Neural progenitor cell (in vitro differentiated cells): Measurements from ENCODE around the gene CCDC15. TPM values are rescaled to one million over a fixed set of nuclear protein-coding genes. Genes with fewer than 3 reads are reported as not detected.
"Not testable (repeated sequence)": the region's sequence is repeated elsewhere in the genome, so short reads cannot be mapped to it uniquely, and the experiment has no call there.

Experiments
- DNase-seq: peaks from one replicate; pipeline ENCODE4 v3.0.0-alpha.2; 2016; ENCODE audit warnings: low spot score
- H2AFZ ChIP-seq: fragments of 200-600 bp; sonication (generic); replicated peaks from 2 replicates; pipeline ENCODE4 v1.6.1; 2016; ENCODE audit warnings: antibody characterized with exemption
- H3F3A ChIP-seq: fragments of 200-600 bp; sonication (generic); 2 replicates; pipeline ENCODE4 v1.6.1; 2016; ENCODE audit warnings: antibody characterized with exemption, low read depth
- H3K27ac ChIP-seq: fragments of 200-600 bp; sonication (generic); 2 replicates; pipeline ENCODE4 v1.5.1; 2016; ENCODE audit warnings: mild to moderate bottlenecking
- H3K27me3 ChIP-seq: fragments of 200-600 bp; sonication (generic); 2 replicates; pipeline ENCODE4 v1.6.1; 2016; ENCODE audit warnings: mild to moderate bottlenecking, moderate library complexity
- H3K36me3 ChIP-seq: fragments of 200-600 bp; sonication (generic); 2 replicates; pipeline ENCODE4 v1.5.1; 2016
- H3K4me1 ChIP-seq: fragments of 200-600 bp; sonication (generic); 2 replicates; pipeline ENCODE4 v1.6.1; 2016; ENCODE audit warnings: mixed run types
- H3K4me2 ChIP-seq: fragments of 200-600 bp; sonication (generic); 2 replicates; pipeline ENCODE4 v1.6.1; 2016
- H3K4me3 ChIP-seq: fragments of 200-600 bp; sonication (generic); 2 replicates; pipeline ENCODE4 v1.5.1; 2016
- H3K79me2 ChIP-seq: fragments of 200-600 bp; sonication (generic); 2 replicates; pipeline ENCODE4 v1.6.1; 2016; ENCODE audit warnings: low read depth
- H3K9ac ChIP-seq: fragments of 200-600 bp; sonication (generic); 2 replicates; pipeline ENCODE4 v1.6.1; 2016
- H3K9me3 ChIP-seq: fragments of 200-600 bp; sonication (generic); 2 replicates; pipeline ENCODE4 v1.5.1; 2016; ENCODE audit warnings: low read depth
- H4K20me1 ChIP-seq: fragments of 200-600 bp; sonication (generic); 2 replicates; pipeline ENCODE4 v1.6.1; 2016; ENCODE audit warnings: low read depth
- H3K27ac Mint-ChIP-seq: 3 replicates; pipeline ENCODE4 v1.8.0; 2021; ENCODE audit warnings: mixed read lengths
- H3K27me3 Mint-ChIP-seq: 2 replicates; pipeline ENCODE4 v1.8.0; 2022; ENCODE audit warnings: low read depth, mild to moderate bottlenecking, inconsistent platforms, moderate library complexity, mixed read lengths; ENCODE audit not compliant: insufficient read depth
- H3K36me3 Mint-ChIP-seq: 3 replicates; pipeline ENCODE4 v1.8.0; 2021; ENCODE audit warnings: mixed read lengths
- H3K4me1 Mint-ChIP-seq: 3 replicates; pipeline ENCODE4 v1.8.0; 2021; ENCODE audit warnings: mixed read lengths
- H3K4me3 Mint-ChIP-seq: 3 replicates; pipeline ENCODE4 v1.8.0; 2021; ENCODE audit warnings: mild to moderate bottlenecking, moderate library complexity, mixed read lengths
- H3K9me3 Mint-ChIP-seq: 3 replicates; pipeline ENCODE4 v1.8.0; 2020; ENCODE audit warnings: mixed read lengths
- CTCF ChIP-seq: fragments of 200-600 bp; sonication (generic); IDR thresholded peaks from 2 replicates; pipeline ENCODE4 v1.5.1; 2017; ENCODE audit warnings: antibody characterized with exemption, mild to moderate bottlenecking
- EZH2 ChIP-seq: fragments of 200-600 bp; sonication (generic); IDR thresholded peaks from 2 replicates; pipeline ENCODE4 v1.6.1; 2017; ENCODE audit warnings: antibody characterized with exemption, mild to moderate bottlenecking, moderate library complexity
- EZH2phosphoT487 ChIP-seq: fragments of 200-600 bp; sonication (generic); IDR thresholded peaks from 2 replicates; pipeline ENCODE4 v1.6.1; 2017; ENCODE audit warnings: antibody characterized with exemption
- total RNA-seq: library from RNA; depleted of rRNA; stranded (reverse); fragments of >200 nt; gene quantifications from 2 replicates; pipeline ENCODE4 v1.2.3, GENCODE V29; 2015; ENCODE audit warnings: low replicate concordance

CCDC15 gene
- total RNA-seq, 1 donor from 2014 or later, result 11.2 TPM

- H3K79me2 ChIP-seq, result no peaks in the 10 kb centered on the region
- no peak overlapping the region for H3K4me3 ChIP-seq
- Mint-ChIP-seq H3K9me3 (peaks cover 8% of the 10 kb centered on the region), H3K27ac (no peak overlapping the region), H3K36me3 (peaks cover 12% of the 10 kb centered on the region), H3K4me1 (no peaks in the 10 kb centered on the region), H3K27me3 (peaks cover 3% of the 10 kb centered on the region), H3K4me3 (no peak overlapping the region)
- H3K9ac ChIP-seq, result no peak overlapping the region
- no peaks in the 10 kb centered on the region for H3K36me3 ChIP-seq
- no peak overlapping the region for H3K27ac ChIP-seq
- H2AFZ ChIP-seq, result no peak overlapping the region
- peak; percentile 82 for TF ChIP-seq CTCF
- no peak for TF ChIP-seq EZH2phosphoT487
- no peaks in the 10 kb centered on the region for H3K27me3 ChIP-seq
- H3K9me3 ChIP-seq, result no peaks in the 10 kb centered on the region
- DNase-seq, result peak; percentile 72
- H3F3A ChIP-seq, result no peaks in the 10 kb centered on the region
- no peaks in the 10 kb centered on the region for H4K20me1 ChIP-seq
- H3K4me1 ChIP-seq, result no peaks in the 10 kb centered on the region
- no peak overlapping the region for H3K4me2 ChIP-seq
These were observed 8.1 kb downstream of the CCDC15 start for GRCh38 chr11:124961972-124962609.

GRCh38 chr11:124968197-124968596 is 14.2 kb downstream of the CCDC15 start:
- H3K79me2 ChIP-seq, H3K36me3 ChIP-seq, H3K4me3 Mint-ChIP-seq, H3K4me1 Mint-ChIP-seq, H3K9me3 ChIP-seq, H3K27me3 ChIP-seq, H3K4me2 ChIP-seq, H3K27ac Mint-ChIP-seq, H3K27ac ChIP-seq, H3F3A ChIP-seq, H3K4me1 ChIP-seq, DNase-seq, H3K9ac ChIP-seq, H2AFZ ChIP-seq, H3K4me3 ChIP-seq, H3K9me3 Mint-ChIP-seq, H3K27me3 Mint-ChIP-seq, H4K20me1 ChIP-seq: not testable (repeated sequence)
- peaks cover 18% of the 10 kb centered on the region for H3K36me3 Mint-ChIP-seq

GRCh38 chr11:124970925-124971324 is 16.9 kb downstream of the CCDC15 start:
- Histone ChIP-seq H3F3A (peaks cover 6% of the 10 kb centered on the region), H3K36me3 (no peaks in the 10 kb centered on the region), H3K27me3 (no peaks in the 10 kb centered on the region), H2AFZ (no peak overlapping the region), H3K9ac (no peak overlapping the region), H3K4me1 (peaks cover 4% of the 10 kb centered on the region), H3K79me2 (no peaks in the 10 kb centered on the region), H3K4me3 (no peak overlapping the region), H3K27ac (no peak overlapping the region), H3K4me2 (no peak overlapping the region), H4K20me1 (no peaks in the 10 kb centered on the region), H3K9me3 (no peaks in the 10 kb centered on the region)
- H3K4me1 Mint-ChIP-seq, result no peaks in the 10 kb centered on the region
- H3K4me3 Mint-ChIP-seq, result no peak overlapping the region
- H3K27ac Mint-ChIP-seq, result no peak overlapping the region
- no peaks in the 10 kb centered on the region for H3K27me3 Mint-ChIP-seq
- H3K9me3 Mint-ChIP-seq, result no peaks in the 10 kb centered on the region
- TF ChIP-seq EZH2, result no peak
- peak; percentile 43 for TF ChIP-seq CTCF
- TF ChIP-seq EZH2phosphoT487, result no peak
- H3K36me3 Mint-ChIP-seq, result peaks cover 10% of the 10 kb centered on the region
- peak; percentile 48 for DNase-seq

GRCh38 chr11:124971810-124972209 is 17.8 kb downstream of the CCDC15 start:
- Histone ChIP-seq H3K36me3 (no peaks in the 10 kb centered on the region), H3K79me2 (no peaks in the 10 kb centered on the region), H3K4me2 (no peak overlapping the region), H3K4me1 (peaks cover 4% of the 10 kb centered on the region), H4K20me1 (no peaks in the 10 kb centered on the region), H3K9me3 (no peaks in the 10 kb centered on the region), H2AFZ (no peak overlapping the region), H3F3A (peaks cover 6% of the 10 kb centered on the region), H3K27ac (no peak overlapping the region), H3K9ac (no peak overlapping the region), H3K27me3 (no peaks in the 10 kb centered on the region), H3K4me3 (no peak overlapping the region)
- Mint-ChIP-seq H3K27ac (no peak overlapping the region), H3K4me1 (no peaks in the 10 kb centered on the region), H3K4me3 (no peak overlapping the region), H3K36me3 (peaks cover 9% of the 10 kb centered on the region), H3K27me3 (no peaks in the 10 kb centered on the region), H3K9me3 (no peaks in the 10 kb centered on the region)
- no peak for DNase-seq
- TF ChIP-seq EZH2phosphoT487, result no peak
- no peak for TF ChIP-seq CTCF
- no peak for TF ChIP-seq EZH2
